ENCODE measurements around the gene CCL13.

The CCL13 gene

DNA sequence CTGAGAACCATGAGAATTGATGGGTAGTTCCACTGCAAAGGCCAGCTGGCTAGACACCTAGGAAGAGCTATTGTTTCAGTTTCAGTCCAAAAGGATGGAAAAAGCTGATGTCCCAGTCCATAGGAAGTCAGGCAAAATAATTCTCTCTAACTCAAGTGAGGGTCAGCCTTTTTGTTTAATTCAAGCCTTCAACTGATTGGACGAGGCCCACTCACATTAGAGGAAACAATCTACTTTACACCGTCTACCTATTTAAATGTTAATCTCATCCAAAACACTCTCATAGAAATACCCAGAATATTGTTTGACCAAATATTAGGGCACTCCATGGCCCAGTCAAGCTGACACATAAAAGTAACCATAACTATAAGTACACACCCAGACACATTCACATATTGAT is 14.4 kb upstream of the CCL13 start (continued):
- TF ChIP-seq PPARA (CRISPR knock-in tag; IDR thresholded peaks at IDR 0.05; ENCODE audit: borderline replicate concordance): no peak

DNA sequence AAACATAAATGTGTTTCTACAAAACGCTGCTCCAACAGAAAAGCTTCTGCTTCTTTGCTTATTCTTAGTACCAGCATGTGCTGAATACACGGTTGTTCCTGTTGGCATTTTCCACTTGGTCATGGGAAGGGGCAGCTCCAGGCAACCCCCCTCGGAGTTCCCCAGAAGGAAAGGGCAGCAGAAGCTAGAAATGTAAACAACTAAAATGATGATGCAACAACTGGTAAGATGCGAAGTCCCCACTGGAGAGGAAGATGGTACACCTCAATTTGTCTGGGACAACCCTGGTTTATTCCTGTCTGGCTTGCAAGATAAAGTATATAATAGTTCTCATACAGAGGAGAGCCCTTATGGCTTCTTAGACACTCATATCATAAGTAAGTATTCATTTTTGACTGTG is 9.2 kb upstream of the CCL13 start:
- ATAC-seq: no peak
- TF ChIP-seq, protein P1, sequence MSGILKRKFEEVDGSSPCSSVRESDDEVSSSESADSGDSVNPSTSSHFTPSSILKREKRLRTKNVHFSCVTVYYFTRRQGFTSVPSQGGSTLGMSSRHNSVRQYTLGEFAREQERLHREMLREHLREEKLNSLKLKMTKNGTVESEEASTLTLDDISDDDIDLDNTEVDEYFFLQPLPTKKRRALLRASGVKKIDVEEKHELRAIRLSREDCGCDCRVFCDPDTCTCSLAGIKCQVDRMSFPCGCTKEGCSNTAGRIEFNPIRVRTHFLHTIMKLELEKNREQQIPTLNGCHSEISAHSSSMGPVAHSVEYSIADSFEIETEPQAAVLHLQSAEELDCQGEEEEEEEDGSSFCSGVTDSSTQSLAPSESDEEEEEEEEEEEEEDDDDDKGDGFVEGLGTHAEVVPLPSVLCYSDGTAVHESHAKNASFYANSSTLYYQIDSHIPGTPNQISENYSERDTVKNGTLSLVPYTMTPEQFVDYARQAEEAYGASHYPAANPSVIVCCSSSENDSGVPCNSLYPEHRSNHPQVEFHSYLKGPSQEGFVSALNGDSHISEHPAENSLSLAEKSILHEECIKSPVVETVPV (CRISPR knock-in tag; IDR thresholded peaks at IDR 0.05): no peak
- TF ChIP-seq ISL1 (CRISPR knock-in tag; IDR thresholded peaks at IDR 0.05): no peak
- no peak for TF ChIP-seq ARNTL (CRISPR knock-in tag; IDR thresholded peaks at IDR 0.05; ENCODE audit: borderline replicate concordance, low read depth)
- TF ChIP-seq BACH2 (CRISPR knock-in tag; IDR thresholded peaks at IDR 0.05; ENCODE audit: borderline replicate concordance): no peak
- TF ChIP-seq, protein P2, sequence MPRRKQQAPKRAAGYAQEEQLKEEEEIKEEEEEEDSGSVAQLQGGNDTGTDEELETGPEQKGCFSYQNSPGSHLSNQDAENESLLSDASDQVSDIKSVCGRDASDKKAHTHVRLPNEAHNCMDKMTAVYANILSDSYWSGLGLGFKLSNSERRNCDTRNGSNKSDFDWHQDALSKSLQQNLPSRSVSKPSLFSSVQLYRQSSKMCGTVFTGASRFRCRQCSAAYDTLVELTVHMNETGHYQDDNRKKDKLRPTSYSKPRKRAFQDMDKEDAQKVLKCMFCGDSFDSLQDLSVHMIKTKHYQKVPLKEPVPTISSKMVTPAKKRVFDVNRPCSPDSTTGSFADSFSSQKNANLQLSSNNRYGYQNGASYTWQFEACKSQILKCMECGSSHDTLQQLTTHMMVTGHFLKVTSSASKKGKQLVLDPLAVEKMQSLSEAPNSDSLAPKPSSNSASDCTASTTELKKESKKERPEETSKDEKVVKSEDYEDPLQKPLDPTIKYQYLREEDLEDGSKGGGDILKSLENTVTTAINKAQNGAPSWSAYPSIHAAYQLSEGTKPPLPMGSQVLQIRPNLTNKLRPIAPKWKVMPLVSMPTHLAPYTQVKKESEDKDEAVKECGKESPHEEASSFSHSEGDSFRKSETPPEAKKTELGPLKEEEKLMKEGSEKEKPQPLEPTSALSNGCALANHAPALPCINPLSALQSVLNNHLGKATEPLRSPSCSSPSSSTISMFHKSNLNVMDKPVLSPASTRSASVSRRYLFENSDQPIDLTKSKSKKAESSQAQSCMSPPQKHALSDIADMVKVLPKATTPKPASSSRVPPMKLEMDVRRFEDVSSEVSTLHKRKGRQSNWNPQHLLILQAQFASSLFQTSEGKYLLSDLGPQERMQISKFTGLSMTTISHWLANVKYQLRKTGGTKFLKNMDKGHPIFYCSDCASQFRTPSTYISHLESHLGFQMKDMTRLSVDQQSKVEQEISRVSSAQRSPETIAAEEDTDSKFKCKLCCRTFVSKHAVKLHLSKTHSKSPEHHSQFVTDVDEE (CRISPR knock-in tag; IDR thresholded peaks at IDR 0.05): no peak
- TF ChIP-seq OSR1 (CRISPR knock-in tag; IDR thresholded peaks at IDR 0.05): no peak
- TF ChIP-seq, protein P3, sequence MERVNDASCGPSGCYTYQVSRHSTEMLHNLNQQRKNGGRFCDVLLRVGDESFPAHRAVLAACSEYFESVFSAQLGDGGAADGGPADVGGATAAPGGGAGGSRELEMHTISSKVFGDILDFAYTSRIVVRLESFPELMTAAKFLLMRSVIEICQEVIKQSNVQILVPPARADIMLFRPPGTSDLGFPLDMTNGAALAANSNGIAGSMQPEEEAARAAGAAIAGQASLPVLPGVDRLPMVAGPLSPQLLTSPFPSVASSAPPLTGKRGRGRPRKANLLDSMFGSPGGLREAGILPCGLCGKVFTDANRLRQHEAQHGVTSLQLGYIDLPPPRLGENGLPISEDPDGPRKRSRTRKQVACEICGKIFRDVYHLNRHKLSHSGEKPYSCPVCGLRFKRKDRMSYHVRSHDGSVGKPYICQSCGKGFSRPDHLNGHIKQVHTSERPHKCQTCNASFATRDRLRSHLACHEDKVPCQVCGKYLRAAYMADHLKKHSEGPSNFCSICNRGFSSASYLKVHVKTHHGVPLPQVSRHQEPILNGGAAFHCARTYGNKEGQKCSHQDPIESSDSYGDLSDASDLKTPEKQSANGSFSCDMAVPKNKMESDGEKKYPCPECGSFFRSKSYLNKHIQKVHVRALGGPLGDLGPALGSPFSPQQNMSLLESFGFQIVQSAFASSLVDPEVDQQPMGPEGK (CRISPR knock-in tag; IDR thresholded peaks at IDR 0.05; ENCODE audit: borderline replicate concordance): no peak
- TF ChIP-seq TOX (CRISPR knock-in tag; IDR thresholded peaks at IDR 0.05; ENCODE audit: borderline replicate concordance): no peak
- no peak for TF ChIP-seq ZFP30 (CRISPR knock-in tag; IDR thresholded peaks at IDR 0.05)
- no peak for TF ChIP-seq ZC3H10 (CRISPR knock-in tag; IDR thresholded peaks at IDR 0.05)
- TF ChIP-seq CSDC2 (CRISPR knock-in tag; IDR thresholded peaks at IDR 0.05): no peak
- no peak for TF ChIP-seq ZNF70 (CRISPR knock-in tag; IDR thresholded peaks at IDR 0.05)
- TF ChIP-seq ESRRG (CRISPR knock-in tag; IDR thresholded peaks at IDR 0.05): no peak
- no peak for TF ChIP-seq RARB (CRISPR knock-in tag; IDR thresholded peaks at IDR 0.05)

DNA sequence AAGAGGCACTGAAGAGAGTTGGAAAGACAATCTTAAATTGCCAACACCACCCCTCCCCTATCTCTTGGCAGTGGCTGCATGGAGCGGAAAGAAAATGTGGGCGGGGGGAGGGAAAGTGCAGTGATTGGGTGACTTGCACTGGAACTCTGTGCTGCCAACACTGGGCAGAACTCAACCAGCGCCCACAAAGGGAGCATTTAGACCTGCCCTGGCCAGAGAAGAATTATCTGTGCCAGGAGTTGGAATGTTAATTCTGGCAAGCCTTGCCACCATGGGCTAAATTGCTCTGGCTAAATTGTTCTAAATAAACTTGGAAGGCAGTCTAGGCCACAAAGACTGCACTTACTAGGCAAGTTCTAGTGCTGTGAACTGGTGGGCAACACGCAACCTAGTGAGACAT is 6.5 kb upstream of the CCL13 start:
- TF ChIP-seq OSR1 (CRISPR knock-in tag; IDR thresholded peaks at IDR 0.05) (no peak), TOX (CRISPR knock-in tag; IDR thresholded peaks at IDR 0.05; ENCODE audit: borderline replicate concordance) (no peak), CSDC2 (CRISPR knock-in tag; IDR thresholded peaks at IDR 0.05) (no peak), ISL1 (CRISPR knock-in tag; IDR thresholded peaks at IDR 0.05) (no peak), RARB (CRISPR knock-in tag; IDR thresholded peaks at IDR 0.05) (no peak), TCF4 (CRISPR knock-in tag; IDR thresholded peaks at IDR 0.05; ENCODE audit: borderline replicate concordance) (no peak)
- TF ChIP-seq, protein P4, sequence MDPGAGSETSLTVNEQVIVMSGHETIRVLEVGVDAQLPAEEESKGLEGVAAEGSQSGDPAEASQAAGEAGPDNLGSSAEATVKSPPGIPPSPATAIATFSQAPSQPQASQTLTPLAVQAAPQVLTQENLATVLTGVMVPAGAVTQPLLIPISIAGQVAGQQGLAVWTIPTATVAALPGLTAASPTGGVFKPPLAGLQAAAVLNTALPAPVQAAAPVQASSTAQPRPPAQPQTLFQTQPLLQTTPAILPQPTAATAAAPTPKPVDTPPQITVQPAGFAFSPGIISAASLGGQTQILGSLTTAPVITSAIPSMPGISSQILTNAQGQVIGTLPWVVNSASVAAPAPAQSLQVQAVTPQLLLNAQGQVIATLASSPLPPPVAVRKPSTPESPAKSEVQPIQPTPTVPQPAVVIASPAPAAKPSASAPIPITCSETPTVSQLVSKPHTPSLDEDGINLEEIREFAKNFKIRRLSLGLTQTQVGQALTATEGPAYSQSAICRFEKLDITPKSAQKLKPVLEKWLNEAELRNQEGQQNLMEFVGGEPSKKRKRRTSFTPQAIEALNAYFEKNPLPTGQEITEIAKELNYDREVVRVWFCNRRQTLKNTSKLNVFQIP (CRISPR knock-in tag; IDR thresholded peaks at IDR 0.05; ENCODE audit: borderline replicate concordance, low read depth): no peak
- TF ChIP-seq, protein P3 (CRISPR knock-in tag; IDR thresholded peaks at IDR 0.05; ENCODE audit: borderline replicate concordance): no peak
- TF ChIP-seq, protein P5, sequence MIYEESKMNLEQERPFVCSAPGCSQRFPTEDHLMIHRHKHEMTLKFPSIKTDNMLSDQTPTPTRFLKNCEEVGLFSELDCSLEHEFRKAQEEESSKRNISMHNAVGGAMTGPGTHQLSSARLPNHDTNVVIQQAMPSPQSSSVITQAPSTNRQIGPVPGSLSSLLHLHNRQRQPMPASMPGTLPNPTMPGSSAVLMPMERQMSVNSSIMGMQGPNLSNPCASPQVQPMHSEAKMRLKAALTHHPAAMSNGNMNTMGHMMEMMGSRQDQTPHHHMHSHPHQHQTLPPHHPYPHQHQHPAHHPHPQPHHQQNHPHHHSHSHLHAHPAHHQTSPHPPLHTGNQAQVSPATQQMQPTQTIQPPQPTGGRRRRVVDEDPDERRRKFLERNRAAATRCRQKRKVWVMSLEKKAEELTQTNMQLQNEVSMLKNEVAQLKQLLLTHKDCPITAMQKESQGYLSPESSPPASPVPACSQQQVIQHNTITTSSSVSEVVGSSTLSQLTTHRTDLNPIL (CRISPR knock-in tag; IDR thresholded peaks at IDR 0.05; ENCODE audit: low read depth): no peak
- ATAC-seq: no peak

All from SK-N-SH treated with all-trans-retinoic acid at 6 μM for 48 hours (cell line).